ENCODE results near the gene IQSEC1.

Gene IQSEC1

GRCh38 chr3:13069495-13069894, 3.7 kb downstream of the IQSEC1 start:
- H3K4me3 ChIP-seq (ENCODE audit: low read length in 2 of 2) = no peak overlapping the region
- WGBS, 2 donors (ENCODE audit: extremely low coverage in 2 of 2, insufficient read length in 2 of 2, insufficient replicate concordance in 1 of 2) = no CpG with 5 or more reads among the region's 4 CpGs
- H2BK12ac ChIP-seq (ENCODE audit: low read length) = no peak overlapping the region
- peak overlapping the region; percentile 46 for H2AFZ ChIP-seq (ENCODE audit: low read length)
- no peak overlapping the region for H3K14ac ChIP-seq (ENCODE audit: low read length)
- no peak for DNase-seq (ENCODE audit: low spot score)
- no peak overlapping the region for H2BK5ac ChIP-seq (ENCODE audit: low read length)
- H3K27me3 ChIP-seq (ENCODE audit: control insufficient read depth in 3 of 3, insufficient read depth in 3 of 3, low read depth in 1 of 3, low read length in 3 of 3) = peaks cover 4 to 18% (median 14%) of the 10 kb centered on the region in 3 experiments
- no peak overlapping the region for H2BK120ac ChIP-seq (ENCODE audit: low read depth, low read length)
- H3K36me3 ChIP-seq (replicated peaks in 1 of 2; ENCODE audit: control insufficient read depth in 2 of 2, insufficient read depth in 2 of 2, low read length in 2 of 2) = no peaks in the 10 kb centered on the region
- no peak overlapping the region for H4K8ac ChIP-seq (ENCODE audit: low read depth, low read length)
- H2AK5ac ChIP-seq (ENCODE audit: low read depth, low read length) = no peak overlapping the region
- no peak overlapping the region for H3K4me2 ChIP-seq (ENCODE audit: insufficient read depth, low read length, poor library complexity, severe bottlenecking)
- no peak overlapping the region for H3K9ac ChIP-seq (ENCODE audit: low read depth, low read length, poor library complexity)
- H3K9me3 ChIP-seq (replicated peaks in 1 of 2; ENCODE audit: control insufficient read depth in 2 of 2, insufficient read depth in 1 of 2, low read depth in 1 of 2, low read length in 2 of 2) = peaks cover 0 to 4% of the 10 kb centered on the region in 2 donors
- no peak overlapping the region for H3K4ac ChIP-seq (ENCODE audit: low read length)
- peak overlapping the region; percentile 11 for H3K23ac ChIP-seq (ENCODE audit: low read depth, low read length, poor library complexity)
- H3K18ac ChIP-seq (ENCODE audit: low read length) = no peak overlapping the region
- H3K4me1 ChIP-seq (ENCODE audit: control insufficient read depth in 2 of 2, insufficient read depth in 1 of 2, low read depth in 1 of 2, low read length in 2 of 2) = peaks cover 13 to 43% of the 10 kb centered on the region in 2 donors
- H3K79me1 ChIP-seq (ENCODE audit: low read depth, low read length) = no peaks in the 10 kb centered on the region
- no peak overlapping the region for H3K27ac ChIP-seq (replicated peaks; ENCODE audit: low read length)
- peak overlapping the region; percentile 52 for H2BK15ac ChIP-seq (ENCODE audit: low read length)
- H4K91ac ChIP-seq (ENCODE audit: low read depth, low read length, poor library complexity) = no peak overlapping the region

- Histone ChIP-seq H2AFZ (ENCODE audit: low read length) (no peak overlapping the region), H2BK120ac (ENCODE audit: low read depth, low read length) (no peak overlapping the region), H3K4ac (ENCODE audit: low read length) (no peak overlapping the region), H4K8ac (ENCODE audit: low read depth, low read length) (no peak overlapping the region), H3K27ac (replicated peaks; ENCODE audit: low read length) (no peak overlapping the region), H4K91ac (ENCODE audit: low read depth, low read length, poor library complexity) (no peak overlapping the region), H3K14ac (ENCODE audit: low read length) (no peak overlapping the region), H3K79me1 (ENCODE audit: low read depth, low read length) (no peaks in the 10 kb centered on the region), H3K9me3 (replicated peaks in 1 of 2; ENCODE audit: control insufficient read depth in 2 of 2, insufficient read depth in 1 of 2, low read depth in 1 of 2, low read length in 2 of 2) (no peaks in the 10 kb centered on the region), H3K4me3 (ENCODE audit: low read length in 2 of 2) (no peak overlapping the region), H2AK5ac (ENCODE audit: low read depth, low read length) (no peak overlapping the region), H3K36me3 (replicated peaks in 1 of 2; ENCODE audit: control insufficient read depth in 2 of 2, insufficient read depth in 2 of 2, low read length in 2 of 2) (no peaks in the 10 kb centered on the region), H2BK12ac (ENCODE audit: low read length) (no peak overlapping the region), H3K27me3 (ENCODE audit: control insufficient read depth in 3 of 3, insufficient read depth in 3 of 3, low read depth in 1 of 3, low read length in 3 of 3) (peaks cover 0 to 7% (median 5%) of the 10 kb centered on the region in 3 experiments), H3K4me2 (ENCODE audit: insufficient read depth, low read length, poor library complexity, severe bottlenecking) (no peak overlapping the region), H3K9ac (ENCODE audit: low read depth, low read length, poor library complexity) (no peak overlapping the region), H2BK5ac (ENCODE audit: low read length) (no peak overlapping the region), H3K18ac (ENCODE audit: low read length) (no peak overlapping the region), H3K4me1 (ENCODE audit: control insufficient read depth in 2 of 2, insufficient read depth in 1 of 2, low read depth in 1 of 2, low read length in 2 of 2) (peaks cover 9 to 40% of the 10 kb centered on the region in 2 donors), H2BK15ac (ENCODE audit: low read length) (peak overlapping the region; percentile 24), H3K23ac (ENCODE audit: low read depth, low read length, poor library complexity) (no peak overlapping the region)
- no CpG with 5 or more reads among the region's 4 CpGs for WGBS, 2 donors (ENCODE audit: extremely low coverage in 2 of 2, insufficient read length in 2 of 2, insufficient replicate concordance in 1 of 2)
- DNase-seq (ENCODE audit: low spot score) = no peak
These were observed 4.8 kb downstream of the IQSEC1 start for GRCh38 chr3:13068269-13069010.

- H3K14ac ChIP-seq (ENCODE audit: low read length) = peak overlapping the region; percentile 94
These were observed 5.5 kb downstream of the IQSEC1 start for GRCh38 chr3:13067778-13068177.

GRCh38 chr3:13066834-13067233, 6.4 kb downstream of the IQSEC1 start:
- no peak overlapping the region for H2AFZ ChIP-seq (ENCODE audit: low read length)
- peak overlapping the region; percentile 48 for H2BK120ac ChIP-seq (ENCODE audit: low read depth, low read length)
- WGBS, 2 donors (ENCODE audit: extremely low coverage in 2 of 2, insufficient read length in 2 of 2, insufficient replicate concordance in 1 of 2) = no CpG with 5 or more reads among the region's 4 CpGs
- peak overlapping the region; percentile 61 for H2AK5ac ChIP-seq (ENCODE audit: low read depth, low read length)
- H3K4me3 ChIP-seq (ENCODE audit: low read length in 2 of 2) = peak overlapping the region in 1 of 2 donors; percentile 18
- H3K23ac ChIP-seq (ENCODE audit: low read depth, low read length, poor library complexity) = peak overlapping the region; percentile 70
- DNase-seq (ENCODE audit: low spot score) = no peak
- peaks cover 5 to 29% of the 10 kb centered on the region in 2 donors for H3K4me1 ChIP-seq (ENCODE audit: control insufficient read depth in 2 of 2, insufficient read depth in 1 of 2, low read depth in 1 of 2, low read length in 2 of 2)
- H3K79me1 ChIP-seq (ENCODE audit: low read depth, low read length) = no peaks in the 10 kb centered on the region
- peak overlapping the region; percentile 87 for H3K18ac ChIP-seq (ENCODE audit: low read length)
- H3K4ac ChIP-seq (ENCODE audit: low read length) = no peak overlapping the region
- H3K14ac ChIP-seq (ENCODE audit: low read length) = peak overlapping the region; percentile 65
- no peaks in the 10 kb centered on the region for H3K27me3 ChIP-seq (ENCODE audit: control insufficient read depth in 3 of 3, insufficient read depth in 3 of 3, low read depth in 1 of 3, low read length in 3 of 3)
- H4K91ac ChIP-seq (ENCODE audit: low read depth, low read length, poor library complexity) = peak overlapping the region; percentile 56
- no peak overlapping the region for H4K8ac ChIP-seq (ENCODE audit: low read depth, low read length)
- H2BK5ac ChIP-seq (ENCODE audit: low read length) = peak overlapping the region; percentile 48
- H3K9me3 ChIP-seq (replicated peaks in 1 of 2; ENCODE audit: control insufficient read depth in 2 of 2, insufficient read depth in 1 of 2, low read depth in 1 of 2, low read length in 2 of 2) = no peaks in the 10 kb centered on the region
- peak overlapping the region; percentile 65 for H3K9ac ChIP-seq (ENCODE audit: low read depth, low read length, poor library complexity)
- H3K36me3 ChIP-seq (replicated peaks in 1 of 2; ENCODE audit: control insufficient read depth in 2 of 2, insufficient read depth in 2 of 2, low read length in 2 of 2) = no peaks in the 10 kb centered on the region
- no peak overlapping the region for H2BK12ac ChIP-seq (ENCODE audit: low read length)
- peak overlapping the region; percentile 79 for H2BK15ac ChIP-seq (ENCODE audit: low read length)
- H3K4me2 ChIP-seq (ENCODE audit: insufficient read depth, low read length, poor library complexity, severe bottlenecking) = no peak overlapping the region
- no peak overlapping the region for H3K27ac ChIP-seq (replicated peaks; ENCODE audit: low read length)

More at GRCh38 chr3:13067778-13068177, 5.5 kb downstream of the IQSEC1 start:
- H2BK15ac ChIP-seq (ENCODE audit: low read length) = peak overlapping the region; percentile 24
- H3K23ac ChIP-seq (ENCODE audit: low read depth, low read length, poor library complexity) = no peak overlapping the region
- H3K9ac ChIP-seq (ENCODE audit: low read depth, low read length, poor library complexity) = no peak overlapping the region
- no peaks in the 10 kb centered on the region for H3K79me1 ChIP-seq (ENCODE audit: low read depth, low read length)
- H3K27ac ChIP-seq (replicated peaks; ENCODE audit: low read length) = no peak overlapping the region
- H2AFZ ChIP-seq (ENCODE audit: low read length) = no peak overlapping the region
- H4K8ac ChIP-seq (ENCODE audit: low read depth, low read length) = no peak overlapping the region
- H2BK5ac ChIP-seq (ENCODE audit: low read length) = no peak overlapping the region
- WGBS, 2 donors (ENCODE audit: extremely low coverage in 2 of 2, insufficient read length in 2 of 2, insufficient replicate concordance in 1 of 2) = no CpG with 5 or more reads among the region's 4 CpGs
- peak overlapping the region; percentile 63 for H3K18ac ChIP-seq (ENCODE audit: low read length)
- H3K4ac ChIP-seq (ENCODE audit: low read length) = no peak overlapping the region
- H3K9me3 ChIP-seq (replicated peaks in 1 of 2; ENCODE audit: control insufficient read depth in 2 of 2, insufficient read depth in 1 of 2, low read depth in 1 of 2, low read length in 2 of 2) = no peaks in the 10 kb centered on the region
- no peak overlapping the region for H3K4me3 ChIP-seq (ENCODE audit: low read length in 2 of 2)
- H2BK120ac ChIP-seq (ENCODE audit: low read depth, low read length) = no peak overlapping the region
- no peaks in the 10 kb centered on the region for H3K36me3 ChIP-seq (replicated peaks in 1 of 2; ENCODE audit: control insufficient read depth in 2 of 2, insufficient read depth in 2 of 2, low read length in 2 of 2)
- no peak overlapping the region for H3K4me2 ChIP-seq (ENCODE audit: insufficient read depth, low read length, poor library complexity, severe bottlenecking)
- no peak for DNase-seq (ENCODE audit: low spot score)
- H3K4me1 ChIP-seq (ENCODE audit: control insufficient read depth in 2 of 2, insufficient read depth in 1 of 2, low read depth in 1 of 2, low read length in 2 of 2) = peaks cover 7 to 38% of the 10 kb centered on the region in 2 donors
- H2AK5ac ChIP-seq (ENCODE audit: low read depth, low read length) = peak overlapping the region; percentile 61
- H3K27me3 ChIP-seq (ENCODE audit: control insufficient read depth in 3 of 3, insufficient read depth in 3 of 3, low read depth in 1 of 3, low read length in 3 of 3) = peaks cover 0 to 6% (median 5%) of the 10 kb centered on the region in 3 experiments
- no peak overlapping the region for H4K91ac ChIP-seq (ENCODE audit: low read depth, low read length, poor library complexity)
- H2BK12ac ChIP-seq (ENCODE audit: low read length) = peak overlapping the region; percentile 46
